Bronchial epithelial cell (primary cell): ENCODE data around the gene ZNF280A. TPM values are rescaled to one million over a fixed set of nuclear protein-coding genes. Genes with fewer than 3 reads are reported as not detected.

Source experiments
- DNase-seq: peaks from one replicate; pipeline ENCODE4 v3.0.0-alpha.2; 2010; ENCODE audit warnings: low read depth
- FAIRE-seq: peaks from 2 replicates; lab custom pipeline; 2011; peaks lifted over from hg19 to GRCh38; lab: Jason Lieb, UNC
- H3K27me3 ChIP-seq: 2 replicates; pipeline ENCODE4 v1.5.1; 2011; ENCODE audit warnings: low read length; ENCODE audit not compliant: control insufficient read depth, insufficient read depth
- H3K36me3 ChIP-seq: 2 replicates; pipeline ENCODE4 v1.5.1; 2011; ENCODE audit warnings: low read length; ENCODE audit not compliant: control insufficient read depth, insufficient read depth
- H3K4me3 ChIP-seq: 2 replicates; pipeline ENCODE4 v1.5.1; 2011; ENCODE audit warnings: mild to moderate bottlenecking, low read depth, low read length, control low read depth
- total RNA-seq: library from RNA; depleted of rRNA; stranded (reverse); fragments of >200 nt; gene quantifications from 2 replicates; pipeline ENCODE4 v1.2.1, GENCODE V29; 2014
- TF ChIP-seq, protein P1 (sequence below): IDR thresholded peaks from 2 replicates; pipeline ENCODE4 v1.5.1; 2011; ENCODE audit warnings: mild to moderate bottlenecking, moderate library complexity, low read length, control low read depth, inconsistent platforms; ENCODE audit not compliant: insufficient read depth, severe bottlenecking

The ZNF280A gene
- total RNA-seq, 1 donor from 2014 or later: not detected

DNA sequence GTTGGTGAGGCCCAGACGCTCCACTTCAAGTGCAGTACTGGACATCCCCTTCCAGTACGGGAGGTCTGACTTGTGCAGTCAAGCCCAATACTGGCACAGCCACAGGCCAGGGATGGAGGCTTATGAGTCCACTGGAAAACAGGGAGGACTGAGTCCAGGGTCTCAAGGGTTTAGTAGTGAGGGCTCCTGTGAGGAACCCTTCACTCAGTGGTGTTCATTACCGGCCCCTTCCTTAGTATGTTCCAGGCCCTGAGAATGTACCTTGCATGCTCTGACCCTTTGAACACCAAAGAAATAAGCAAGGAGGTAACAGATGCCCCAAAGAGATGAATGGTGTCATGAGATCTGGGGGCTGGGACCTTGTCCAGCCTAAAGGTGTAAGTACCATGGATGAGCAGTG is 27.2 kb upstream of the ZNF280A start:
- no peak for DNase-seq
- H3K27me3 ChIP-seq: no peaks in the 10 kb centered on the region
- H3K36me3 ChIP-seq: no peaks in the 10 kb centered on the region
- no peak overlapping the region for H3K4me3 ChIP-seq
- no peak for FAIRE-seq
- TF ChIP-seq, protein P1, sequence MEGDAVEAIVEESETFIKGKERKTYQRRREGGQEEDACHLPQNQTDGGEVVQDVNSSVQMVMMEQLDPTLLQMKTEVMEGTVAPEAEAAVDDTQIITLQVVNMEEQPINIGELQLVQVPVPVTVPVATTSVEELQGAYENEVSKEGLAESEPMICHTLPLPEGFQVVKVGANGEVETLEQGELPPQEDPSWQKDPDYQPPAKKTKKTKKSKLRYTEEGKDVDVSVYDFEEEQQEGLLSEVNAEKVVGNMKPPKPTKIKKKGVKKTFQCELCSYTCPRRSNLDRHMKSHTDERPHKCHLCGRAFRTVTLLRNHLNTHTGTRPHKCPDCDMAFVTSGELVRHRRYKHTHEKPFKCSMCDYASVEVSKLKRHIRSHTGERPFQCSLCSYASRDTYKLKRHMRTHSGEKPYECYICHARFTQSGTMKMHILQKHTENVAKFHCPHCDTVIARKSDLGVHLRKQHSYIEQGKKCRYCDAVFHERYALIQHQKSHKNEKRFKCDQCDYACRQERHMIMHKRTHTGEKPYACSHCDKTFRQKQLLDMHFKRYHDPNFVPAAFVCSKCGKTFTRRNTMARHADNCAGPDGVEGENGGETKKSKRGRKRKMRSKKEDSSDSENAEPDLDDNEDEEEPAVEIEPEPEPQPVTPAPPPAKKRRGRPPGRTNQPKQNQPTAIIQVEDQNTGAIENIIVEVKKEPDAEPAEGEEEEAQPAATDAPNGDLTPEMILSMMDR: no peak

DNA sequence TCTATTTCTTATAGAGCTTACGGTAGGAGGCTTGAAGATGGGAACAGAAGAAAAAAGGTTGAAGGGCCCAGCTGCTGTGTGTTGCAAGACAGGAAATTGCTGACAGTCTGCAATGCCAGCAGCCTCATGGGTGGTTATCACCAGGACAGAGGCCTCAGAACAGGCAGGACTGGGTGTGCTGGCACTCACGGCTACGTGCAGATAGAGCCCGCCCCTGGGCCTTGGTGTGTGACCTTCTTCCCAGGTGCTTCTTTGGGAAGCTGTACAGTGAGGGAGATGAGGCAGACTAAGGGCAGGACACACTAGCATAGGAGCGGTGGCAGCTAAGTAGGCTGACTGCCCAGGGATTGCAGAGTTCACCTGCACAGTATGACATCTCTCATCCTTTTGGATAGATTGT is 26.4 kb upstream of the ZNF280A start:
- TF ChIP-seq, protein P1: no peak
- Histone ChIP-seq H3K27me3 (no peaks in the 10 kb centered on the region), H3K4me3 (no peak overlapping the region), H3K36me3 (no peaks in the 10 kb centered on the region)
- FAIRE-seq (no peak), DNase-seq (peak; percentile 5)

DNA sequence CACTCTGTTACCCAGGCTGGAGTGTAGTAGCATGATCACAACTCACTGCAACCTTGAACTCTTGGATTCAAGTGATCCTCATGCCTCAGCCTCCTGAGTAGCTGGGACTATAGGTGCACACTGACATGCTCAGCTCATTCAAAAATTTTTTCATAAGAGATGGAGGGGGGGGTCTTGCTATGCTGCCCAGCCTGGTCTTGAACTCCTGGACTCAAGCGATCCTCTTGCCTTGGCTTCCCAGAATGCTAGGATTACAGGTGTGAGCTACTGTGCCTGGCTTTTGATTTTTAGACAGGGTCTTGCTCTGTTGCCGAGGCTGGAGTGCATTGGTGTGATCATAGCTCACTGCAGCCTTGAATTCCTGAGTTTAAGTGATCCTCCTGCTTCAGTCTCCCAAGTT is 25.0 kb upstream of the ZNF280A start:
- no peak for FAIRE-seq
- TF ChIP-seq, protein P1: no peak
- Histone ChIP-seq H3K4me3 (no peak overlapping the region), H3K36me3 (no peaks in the 10 kb centered on the region), H3K27me3 (no peaks in the 10 kb centered on the region)
- DNase-seq: no peak

DNA sequence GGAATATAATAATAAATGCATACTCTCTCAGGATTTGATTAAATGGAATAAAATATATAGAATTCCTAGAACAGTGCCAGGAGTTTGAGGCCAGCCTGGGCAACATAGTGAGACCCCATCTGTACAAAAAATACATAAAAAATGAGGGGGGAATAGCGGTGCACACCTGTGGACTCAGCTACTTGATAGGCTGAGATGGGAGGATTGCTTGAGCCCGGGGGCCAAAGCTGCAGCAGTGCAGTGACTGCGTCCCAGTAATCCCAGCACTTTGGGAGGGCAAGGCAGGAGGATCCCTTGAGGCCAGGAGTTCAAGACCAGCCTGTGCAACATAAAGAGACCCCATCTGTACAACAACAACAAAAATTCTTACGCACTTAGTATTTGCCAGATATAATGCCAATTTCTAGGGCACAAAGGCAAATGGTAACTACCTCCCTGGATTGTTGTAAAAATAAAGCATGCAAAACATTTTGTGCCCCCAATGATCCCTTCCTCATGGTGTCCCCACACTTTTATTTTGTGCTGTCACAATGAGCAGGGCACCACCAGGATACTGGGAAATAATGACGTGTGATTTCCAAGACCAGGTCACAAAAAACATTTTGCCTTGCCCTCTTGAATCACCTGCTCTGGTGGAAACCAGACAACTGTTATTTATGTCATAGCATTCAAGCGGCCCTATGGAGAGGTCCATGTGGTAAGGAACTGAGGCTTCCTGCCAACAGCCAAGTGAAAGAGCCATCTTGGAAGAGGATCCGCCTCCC is 18.3 kb upstream of the ZNF280A start:
- FAIRE-seq (no peak), DNase-seq (no peak)
- TF ChIP-seq, protein P1: no peak
- no peak overlapping the region for H3K4me3 ChIP-seq
- H3K36me3 ChIP-seq: no peaks in the 10 kb centered on the region
- no peaks in the 10 kb centered on the region for H3K27me3 ChIP-seq

DNA sequence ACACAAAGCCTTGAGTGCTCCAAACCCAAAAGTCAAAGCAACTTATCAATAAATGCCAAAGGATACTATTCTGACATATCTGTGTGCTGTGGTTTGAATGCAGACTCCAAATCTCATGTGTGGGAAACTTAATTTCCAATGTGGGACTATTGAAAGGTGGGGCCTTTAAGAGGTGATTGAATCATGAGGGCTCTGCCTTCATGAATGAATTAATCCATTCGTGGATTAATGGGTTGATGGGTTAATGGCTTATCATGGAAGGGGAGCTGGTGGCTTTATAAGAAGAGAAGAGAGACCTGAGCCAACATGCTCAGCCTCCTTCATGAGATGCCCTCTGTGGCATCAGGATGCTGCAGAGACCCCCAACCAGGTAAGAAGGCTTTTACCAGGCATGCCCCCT is 16.8 kb upstream of the ZNF280A start:
- H3K4me3 ChIP-seq: no peak overlapping the region
- FAIRE-seq: no peak
- H3K27me3 ChIP-seq: no peaks in the 10 kb centered on the region
- DNase-seq: no peak
- TF ChIP-seq, protein P1: no peak
- H3K36me3 ChIP-seq: no peaks in the 10 kb centered on the region

DNA sequence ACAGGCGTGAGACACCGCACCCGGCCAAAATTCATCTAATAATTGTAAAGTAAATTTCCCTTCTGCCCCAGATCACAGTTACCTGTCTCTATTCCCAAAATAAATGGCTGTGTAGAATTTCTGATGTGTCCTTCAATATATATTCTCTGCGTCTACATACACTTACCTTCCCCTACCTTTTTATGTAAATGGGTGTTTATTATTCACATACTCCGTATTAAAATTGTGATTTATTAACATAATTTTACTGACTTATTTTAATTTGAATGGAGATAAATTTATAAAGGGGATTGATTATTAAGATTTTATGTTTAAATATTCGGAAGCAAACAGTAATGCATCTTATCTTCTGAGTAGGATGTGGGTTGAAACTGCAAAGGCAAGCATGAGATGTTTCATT is 16.4 kb upstream of the ZNF280A start:
- no peak overlapping the region for H3K4me3 ChIP-seq
- H3K27me3 ChIP-seq: no peaks in the 10 kb centered on the region
- TF ChIP-seq, protein P1: no peak
- DNase-seq: no peak
- FAIRE-seq: no peak
- no peaks in the 10 kb centered on the region for H3K36me3 ChIP-seq
